PC-9 (cell line): Measurements from ENCODE around the gene RBM33. TPM values are rescaled to one million over a fixed set of nuclear protein-coding genes. Genes with fewer than 3 reads are reported as not detected.

Experiments
- BruUV-seq: library from RNA; stranded (reverse); fragments of 400-500 nt; replicated peaks from 2 replicates; lab custom pipeline; 2021; lab: Mats Ljungman, UMichigan
- CTCF ChIA-PET: fragments of 300-600 bp; sonication (Branson Sonifier 250); formaldehyde crosslinking; loops from one replicate; lab custom pipeline; 2022; ENCODE audit warnings: antibody characterized with exemption; lab: Charles Lee
- POLR2A ChIA-PET: fragments of 300-600 bp; sonication (Branson Sonifier 250); formaldehyde crosslinking; loops from one replicate; lab custom pipeline; 2022; ENCODE audit warnings: antibody characterized with exemption; ENCODE audit not compliant: unreplicated experiment; lab: Charles Lee
- DNase-seq, 2 experiments: peaks; one replicate each; pipeline versions ENCODE4 v3.0.0 to v3.0.0-alpha.2; 2015 to 2022; ENCODE audit warnings: mixed read lengths in 1 of 2
- H2AFZ ChIP-seq: fragments of 200-600 bp; sonication (generic); 2 replicates; pipeline ENCODE4 v1.8.1; 2017; ENCODE audit warnings: antibody characterized with exemption
- H3F3A ChIP-seq: fragments of 200-600 bp; sonication (generic); 2 replicates; pipeline ENCODE4 v1.8.1; 2017; ENCODE audit warnings: antibody characterized with exemption, mild to moderate bottlenecking, low read depth; ENCODE audit not compliant: insufficient read depth
- H3K27ac ChIP-seq: fragments of 200-600 bp; sonication (generic); 2 replicates; pipeline ENCODE4 v1.6.1; 2016; ENCODE audit warnings: mixed run types
- H3K27me3 ChIP-seq: fragments of 200-600 bp; sonication (generic); 2 replicates; pipeline ENCODE4 v1.6.1; 2016; ENCODE audit warnings: low read depth, mixed run types; ENCODE audit not compliant: insufficient read depth
- H3K36me3 ChIP-seq: fragments of 200-600 bp; sonication (generic); 2 replicates; pipeline ENCODE4 v1.6.1; 2016; ENCODE audit warnings: low read depth, mixed run types
- H3K4me1 ChIP-seq: fragments of 200-600 bp; sonication (generic); replicated peaks from 2 replicates; pipeline ENCODE4 v1.6.1; 2016; ENCODE audit warnings: mixed run types; ENCODE audit not compliant: insufficient read depth
- H3K4me2 ChIP-seq: fragments of 200-600 bp; sonication (generic); 2 replicates; pipeline ENCODE4 v1.6.1; 2017; ENCODE audit warnings: mixed run types
- H3K4me3 ChIP-seq: fragments of 200-600 bp; sonication (generic); 2 replicates; pipeline ENCODE4 v1.6.1; 2016; ENCODE audit warnings: mixed run types
- H3K79me2 ChIP-seq: fragments of 200-600 bp; sonication (generic); 2 replicates; pipeline ENCODE4 v1.6.1; 2017; ENCODE audit warnings: low read depth, mixed run types
- H3K9me2 ChIP-seq: fragments of 200-600 bp; sonication (generic); 2 replicates; pipeline ENCODE4 v1.8.1; 2017; ENCODE audit warnings: mild to moderate bottlenecking; ENCODE audit not compliant: insufficient read depth
- H3K9me3 ChIP-seq: fragments of 200-600 bp; sonication (generic); 2 replicates; pipeline ENCODE4 v1.8.1; 2016; ENCODE audit warnings: low read depth; ENCODE audit not compliant: insufficient read depth
- H4K20me1 ChIP-seq: fragments of 200-600 bp; sonication (generic); 2 replicates; pipeline ENCODE4 v1.8.1; 2017; ENCODE audit not compliant: insufficient read depth
- EZH2 ChIP-seq: fragments of 200-600 bp; sonication (generic); IDR thresholded peaks from 2 replicates; pipeline ENCODE4 v1.8.0; 2017; ENCODE audit warnings: antibody characterized with exemption, low read depth
- intact Hi-C: fragments of 100-400 bp; cut with micrococcal nuclease; formaldehyde crosslinking; loops from one replicate; pipeline ENCODE4 v1.10.0; 2022; ENCODE audit not compliant: unreplicated experiment
- total RNA-seq: library from RNA; stranded (reverse); gene quantifications from 2 replicates; pipeline ENCODE4 v1.2.3, GENCODE V29; 2021
- TF ChIP-seq, protein P1 (sequence below): fragments of 200-600 bp; sonication (generic); conservative IDR thresholded peaks from 2 replicates; pipeline ENCODE4 v1.6.1; 2017; ENCODE audit warnings: mixed run types, antibody characterized with exemption, mild to moderate bottlenecking, moderate library complexity

RBM33 gene
- total RNA-seq, 1 experiment from 2014 or later: 85.7 TPM

DNA sequence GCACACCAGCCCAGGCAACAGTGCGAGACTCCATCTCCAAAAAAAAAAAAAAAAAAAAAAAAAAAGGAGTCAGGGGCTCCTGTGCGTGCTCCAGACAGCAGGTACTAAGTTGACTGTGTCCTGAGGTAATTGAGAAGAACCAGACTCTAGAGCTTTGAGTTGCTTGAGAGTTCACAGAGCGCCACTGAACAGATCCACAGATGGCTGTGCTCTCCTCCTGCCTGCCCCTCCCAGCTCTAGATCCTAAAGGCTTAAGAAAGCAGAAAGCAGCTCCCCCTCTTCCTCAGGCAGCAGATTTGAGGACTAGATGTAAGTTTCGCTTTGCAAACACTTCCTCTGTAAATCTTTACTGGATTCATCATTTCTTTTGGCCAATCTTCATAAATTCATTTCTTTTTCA is 129.1 kb downstream of the RBM33 start:
- CTCF ChIA-PET: interaction anchor here (0.7 kb wide), 1 partner anchor 187 kb away, joined by 16 read pairs; no protein-coding TSS in a partner anchor

DNA sequence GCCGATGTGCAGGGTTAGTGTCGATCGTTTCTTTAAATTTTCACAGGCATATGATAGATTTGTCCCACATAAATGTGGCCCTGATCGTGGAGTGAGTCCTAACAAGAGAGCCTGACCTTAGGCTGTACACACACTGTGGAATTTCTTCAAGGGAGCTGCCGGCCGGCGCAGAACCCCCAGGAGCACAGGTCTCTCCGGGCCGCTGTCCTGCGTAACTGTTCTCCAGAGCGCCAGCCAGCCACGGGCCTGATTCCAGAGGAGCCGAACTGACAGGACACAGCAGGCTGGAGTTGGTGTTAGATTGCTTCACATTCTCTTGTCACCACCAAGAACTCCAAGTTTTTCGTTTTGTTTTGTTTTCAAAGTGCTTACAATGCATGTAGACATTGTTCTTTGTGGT is 130.5 kb downstream of the RBM33 start:
- Histone ChIP-seq H3F3A (no peaks in the 10 kb centered on the region; the same call in 1 of the 2 replicates), H3K4me2 (no peak overlapping the region), H3K36me3 (peaks cover 12% of the 10 kb centered on the region; the same call in 1 of the 2 replicates), H2AFZ (no peak overlapping the region), H3K9me2 (no peaks in the 10 kb centered on the region), H3K27ac (no peak overlapping the region), H3K79me2 (no peaks in the 10 kb centered on the region), H3K4me3 (no peak overlapping the region), H3K27me3 (no peaks in the 10 kb centered on the region), H3K9me3 (no peaks in the 10 kb centered on the region), H4K20me1 (peaks cover 25% of the 10 kb centered on the region), H3K4me1 (no peaks in the 10 kb centered on the region)
- no peak for DNase-seq
- no TSS peak for BruUV-seq
- CTCF ChIA-PET: no interaction called here
- intact Hi-C loops: no loop called here
- TF ChIP-seq, protein P1, sequence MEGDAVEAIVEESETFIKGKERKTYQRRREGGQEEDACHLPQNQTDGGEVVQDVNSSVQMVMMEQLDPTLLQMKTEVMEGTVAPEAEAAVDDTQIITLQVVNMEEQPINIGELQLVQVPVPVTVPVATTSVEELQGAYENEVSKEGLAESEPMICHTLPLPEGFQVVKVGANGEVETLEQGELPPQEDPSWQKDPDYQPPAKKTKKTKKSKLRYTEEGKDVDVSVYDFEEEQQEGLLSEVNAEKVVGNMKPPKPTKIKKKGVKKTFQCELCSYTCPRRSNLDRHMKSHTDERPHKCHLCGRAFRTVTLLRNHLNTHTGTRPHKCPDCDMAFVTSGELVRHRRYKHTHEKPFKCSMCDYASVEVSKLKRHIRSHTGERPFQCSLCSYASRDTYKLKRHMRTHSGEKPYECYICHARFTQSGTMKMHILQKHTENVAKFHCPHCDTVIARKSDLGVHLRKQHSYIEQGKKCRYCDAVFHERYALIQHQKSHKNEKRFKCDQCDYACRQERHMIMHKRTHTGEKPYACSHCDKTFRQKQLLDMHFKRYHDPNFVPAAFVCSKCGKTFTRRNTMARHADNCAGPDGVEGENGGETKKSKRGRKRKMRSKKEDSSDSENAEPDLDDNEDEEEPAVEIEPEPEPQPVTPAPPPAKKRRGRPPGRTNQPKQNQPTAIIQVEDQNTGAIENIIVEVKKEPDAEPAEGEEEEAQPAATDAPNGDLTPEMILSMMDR: no peak
- no peak for TF ChIP-seq EZH2
- POLR2A ChIA-PET: no interaction called here

More for the DNA sequence above, 129.1 kb downstream of the RBM33 start:
- Histone ChIP-seq H3K27ac (no peak overlapping the region), H3K79me2 (no peaks in the 10 kb centered on the region), H3K4me2 (no peak overlapping the region), H3K4me3 (no peak overlapping the region), H3K36me3 (peaks cover 19% of the 10 kb centered on the region), H2AFZ (no peak overlapping the region), H3K27me3 (no peaks in the 10 kb centered on the region), H3K9me2 (no peaks in the 10 kb centered on the region), H4K20me1 (peaks cover 39% of the 10 kb centered on the region), H3F3A (no peaks in the 10 kb centered on the region; the same call in 1 of the 2 replicates), H3K4me1 (no peaks in the 10 kb centered on the region), H3K9me3 (no peaks in the 10 kb centered on the region)
- TF ChIP-seq EZH2: no peak
- TF ChIP-seq, protein P1: no peak
- DNase-seq: no peak
- intact Hi-C loops: no loop called here
- POLR2A ChIA-PET: no interaction called here
- BruUV-seq: no TSS peak

DNA sequence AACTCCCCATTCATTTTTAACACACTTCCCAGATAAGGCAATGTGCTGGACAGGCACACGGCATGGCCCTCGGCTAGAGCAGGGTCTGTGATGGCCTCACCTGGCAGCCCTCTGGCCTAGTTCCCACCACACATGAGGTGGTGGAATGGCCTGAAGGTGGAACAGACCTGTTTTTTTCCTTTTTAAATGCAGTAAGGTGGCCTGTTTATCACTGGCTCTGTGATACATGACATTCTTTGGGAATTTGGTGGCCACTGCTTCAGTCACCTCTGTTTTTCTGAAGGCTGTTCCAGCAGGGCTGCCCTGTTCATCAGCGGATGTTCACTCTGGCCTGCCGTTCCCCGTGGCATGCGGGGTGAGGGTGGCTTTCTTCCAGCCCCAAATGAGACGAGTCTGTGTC is 131.2 kb downstream of the RBM33 start:
- Histone ChIP-seq H3K9me3 (no peaks in the 10 kb centered on the region), H3K4me3 (no peak overlapping the region), H3K27ac (no peak overlapping the region), H3K4me2 (no peak overlapping the region), H3K4me1 (no peaks in the 10 kb centered on the region), H3K9me2 (no peaks in the 10 kb centered on the region), H3K79me2 (no peaks in the 10 kb centered on the region), H3F3A (no peaks in the 10 kb centered on the region; the same call in 1 of the 2 replicates), H3K27me3 (no peaks in the 10 kb centered on the region), H2AFZ (no peak overlapping the region), H3K36me3 (peaks cover 12% of the 10 kb centered on the region; the same call in 1 of the 2 replicates), H4K20me1 (peaks cover 18% of the 10 kb centered on the region)
- DNase-seq: no peak
- TF ChIP-seq EZH2: no peak
- TF ChIP-seq, protein P1: no peak
- intact Hi-C loops: no loop called here
- CTCF ChIA-PET: interaction anchor here (0.6 kb wide), 1 partner anchor 895 kb away, joined by 3 read pairs; no protein-coding TSS in a partner anchor
- POLR2A ChIA-PET: no interaction called here
- BruUV-seq: no TSS peak
